GM12878 (cell line): ENCODE data around the gene RETREG2. TPM values are rescaled to one million over a fixed set of nuclear protein-coding genes. Genes with fewer than 3 reads are reported as not detected.

Experiments used
- ATAC-seq: fragments of 200-7000 bp; cut with Tn5 transposase; 3 replicates; pipeline ENCODE4 v1.9.1; 2020; ENCODE audit warnings: mild to moderate bottlenecking, moderate library complexity
- BruUV-seq: library from RNA; stranded (reverse); fragments of 400-500 nt; replicated peaks from 2 replicates; lab custom pipeline; 2021; lab: Mats Ljungman, UMichigan
- CTCF ChIA-PET: fragments of 300-600 bp; sonication (Branson Sonifier 250); formaldehyde crosslinking; extraction: SDS; loops from one replicate; lab custom pipeline; 2021; ENCODE audit warnings: inconsistent platforms; lab: Yijun Ruan, JAX
- POLR2A ChIA-PET: fragments of 350-600 bp; formaldehyde crosslinking; extraction: SDS; loops from one replicate; lab custom pipeline; 2021; ENCODE audit warnings: inconsistent platforms; lab: Charles Lee
- RAD21 ChIA-PET: fragments of 300-600 bp; sonication (Branson Sonifier 250); formaldehyde crosslinking; loops from one replicate; lab custom pipeline; 2023; ENCODE audit warnings: antibody characterized with exemption; ENCODE audit not compliant: unreplicated experiment; lab: Charles Lee
- SMC1A ChIA-PET: fragments of 300-600 bp; sonication (Branson Sonifier 250); formaldehyde crosslinking; loops from one replicate; lab custom pipeline; 2023; ENCODE audit not compliant: unreplicated experiment, uncharacterized antibody; lab: Charles Lee
- DNase-seq: peaks from one replicate; pipeline ENCODE4 v3.0.0-alpha.2; 2011; ENCODE audit warnings: low read depth, low spot score
- FAIRE-seq: peaks from 3 replicates; lab custom pipeline; 2011; peaks lifted over from hg19 to GRCh38; lab: Jason Lieb, UNC
- H2AFZ ChIP-seq: 2 replicates; pipeline ENCODE4 v1.6.0; 2011; ENCODE audit warnings: low read depth, low read length, control low read depth; ENCODE audit not compliant: control insufficient read depth
- H3K27ac ChIP-seq: 2 replicates; pipeline ENCODE4 v1.5.1; 2011; ENCODE audit warnings: control low read depth; ENCODE audit not compliant: control insufficient read depth, insufficient read depth
- H3K27me3 ChIP-seq, 2 experiments: replicated peaks in 1 of 2; 2 replicates each; pipeline versions ENCODE4 v1.6.0 to v1.6.1; 2011; ENCODE audit warnings: low read length in 1 of 2; ENCODE audit not compliant: control insufficient read depth in 2 of 2, insufficient read depth in 2 of 2
- H3K36me3 ChIP-seq, 2 experiments: 2 replicates each; pipeline ENCODE4 v1.5.1; 2011; ENCODE audit warnings: low read length in 1 of 2; ENCODE audit not compliant: control insufficient read depth in 2 of 2, insufficient read depth in 2 of 2
- H3K4me1 ChIP-seq: 2 replicates; pipeline ENCODE4 v1.6.1; 2011; ENCODE audit warnings: mild to moderate bottlenecking, low read length, moderate library complexity, mixed read lengths; ENCODE audit not compliant: control insufficient read depth, insufficient read depth
- H3K4me2 ChIP-seq: 2 replicates; pipeline ENCODE4 v1.6.0; 2011; ENCODE audit warnings: control low read depth; ENCODE audit not compliant: control insufficient read depth, insufficient read depth
- H3K4me3 ChIP-seq: fragments of 200-600 bp; sonication (generic); 2 replicates; pipeline ENCODE4 v1.5.1; 2016
- H3K79me2 ChIP-seq: 2 replicates; pipeline ENCODE4 v1.6.0; 2011; ENCODE audit warnings: low read length; ENCODE audit not compliant: control insufficient read depth, insufficient read depth
- H3K9ac ChIP-seq: 2 replicates; pipeline ENCODE4 v1.8.0; 2011; ENCODE audit warnings: low read length, control low read depth, mixed read lengths; ENCODE audit not compliant: control insufficient read depth, insufficient read depth
- H3K9me3 ChIP-seq: replicated peaks from 3 replicates; pipeline ENCODE4 v1.5.1; 2011; ENCODE audit warnings: mild to moderate bottlenecking, low read length; ENCODE audit not compliant: control insufficient read depth, insufficient read depth
- H4K20me1 ChIP-seq: 2 replicates; pipeline ENCODE4 v1.6.0; 2011; ENCODE audit not compliant: control insufficient read depth, insufficient read depth
- CEBPZ ChIP-seq: fragments of 150-350 bp; IDR thresholded peaks from 2 replicates; pipeline ENCODE4 v1.6.1; 2016; ENCODE audit warnings: low read depth, low read length
- KAT2A ChIP-seq: conservative IDR thresholded peaks from 2 replicates; pipeline ENCODE4 v1.6.1; 2011; ENCODE audit warnings: low read depth, low read length; ENCODE audit not compliant: control insufficient read depth
- POLR2A ChIP-seq: IDR thresholded peaks from 2 replicates; pipeline ENCODE4 v1.6.1; 2011; ENCODE audit warnings: low read depth, mild to moderate bottlenecking, low read length
- RB1 ChIP-seq: fragments of 450-650 bp; formaldehyde crosslinking; IDR thresholded peaks from 2 replicates; pipeline ENCODE4 v1.6.1; 2017; ENCODE audit warnings: mild to moderate bottlenecking, borderline replicate concordance
- RBBP5 ChIP-seq: fragments of 200-600 bp; sonication (generic); conservative IDR thresholded peaks from 2 replicates; pipeline ENCODE4 v1.6.1; 2016
- STAT1 ChIP-seq: fragments of 450-650 bp; conservative IDR thresholded peaks from 2 replicates; pipeline ENCODE4 v1.6.1; 2014; ENCODE audit warnings: antibody characterized with exemption, mild to moderate bottlenecking
- SUZ12 ChIP-seq: fragments of 200-600 bp; sonication (generic); IDR thresholded peaks from one replicate; pipeline ENCODE4 v1.6.1; 2018; ENCODE audit warnings: antibody characterized with exemption, mild to moderate bottlenecking; ENCODE audit not compliant: unreplicated experiment
- TCF3 ChIP-seq: IDR thresholded peaks from 2 replicates; pipeline ENCODE4 v1.6.1; 2012; ENCODE audit warnings: low read depth, mild to moderate bottlenecking, low read length, borderline replicate concordance; ENCODE audit not compliant: insufficient read depth
- ZSCAN29 ChIP-seq: fragments of 450-650 bp; IDR thresholded peaks from 2 replicates; pipeline ENCODE4 v1.6.1; 2017; ENCODE audit warnings: mild to moderate bottlenecking, moderate library complexity
- WGBS: methylation state at CpG from one replicate; pipeline ENCODE4 v1.1.6; 2016; ENCODE audit warnings: low lambda C conversion rate; ENCODE audit not compliant: insufficient replicate concordance, insufficient coverage; ENCODE audit errors: missing lambda C conversion rate; 5-methylcytosine and 5-hydroxymethylcytosine counted together
- in situ Hi-C: fragments of 300-500 bp; cut with MboI; formaldehyde crosslinking; loops from 9 replicates; pipeline ENCODE4 v1.14.3; 2018; ENCODE audit warnings: mixed read lengths
- intact Hi-C: fragments of 100-400 bp; cut with micrococcal nuclease; formaldehyde crosslinking; loops from one replicate; pipeline ENCODE4 v1.14.2; 2022; ENCODE audit not compliant: unreplicated experiment
- polyA plus RNA-seq, 11 experiments: library from polyadenylated mRNA; depleted of rRNA in 4 of 11; unstranded in 6 of 11; stranded (reverse) in 5 of 11; fragments of >200 nt; fragmentation: Nextera tagmentation in 4 of 11; fragmentation: Illumina TruSeq in 1 of 11; extraction: Ambion mirVana in 4 of 11; extraction: Trizol in 1 of 11; gene quantifications; 1 replicate in 1 of 11; 2 replicates in 10 of 11; pipeline versions ENCODE4 v1.2.1 to v1.2.3, GENCODE V29; 2011 to 2016; ENCODE audit warnings: inconsistent platforms in 2 of 11, missing spikeins in 2 of 11, low read depth in 1 of 11
- total RNA-seq, 4 experiments: library from RNA; depleted of rRNA in 3 of 4; stranded (reverse); fragments of >200 nt in 3 of 4; fragmentation: Illumina TruSeq in 1 of 4; extraction: Trizol in 1 of 4; gene quantifications; 2 replicates each; pipeline versions ENCODE4 v1.2.1 to v1.2.3, GENCODE V29; 2013 to 2021

Gene RETREG2
- total and polyA plus RNA-seq, 10 of the 15 experiments (the other 5 are each of a cell fraction or from before 2014, with no cell fraction given), result 10.1 to 72.0 (median 28.3) TPM

GRCh38 chr2:219215871-219216534, 37.9 kb downstream of the RETREG2 start:
- CTCF ChIA-PET, result interaction anchor here (0.8 to 3.2 kb wide), 9 partner anchors 9 to 136 kb away, joined by 3 to 14 read pairs (median 4); partner anchors contain the start of gene ZFAND2B

GRCh38 chr2:219216535-219216915, 38.5 kb downstream of the RETREG2 start:
- FAIRE-seq (no peak), ATAC-seq (no peak), DNase-seq (no peak)
- in situ Hi-C loops, result no loop called here
- peaks cover 14% of the 10 kb centered on the region for H3K79me2 ChIP-seq
- RAD21 ChIA-PET, result interaction anchor here (1.3 to 2.1 kb wide), 2 partner anchors 10 to 40 kb away, joined by 4 to 7 read pairs; partner anchors contain the start of genes CNPPD1 and ZFAND2B
- no peak overlapping the region for H3K9ac ChIP-seq
- no peak overlapping the region for H3K4me3 ChIP-seq
- H3K36me3 ChIP-seq, result peaks cover 1 to 19% of the 10 kb centered on the region in 2 experiments
- SMC1A ChIA-PET, result interaction anchor here (0.7 to 2.4 kb wide), 3 partner anchors 10 to 79 kb away, joined by 3 to 9 read pairs (median 7); partner anchors contain the start of gene ZFAND2B
- intact Hi-C loops, result no loop called here
- CTCF ChIA-PET, result interaction anchor here (0.9 to 3.2 kb wide), 8 partner anchors 10 to 135 kb away, joined by 3 to 14 read pairs (median 4); partner anchors contain the start of gene ZFAND2B
- H2AFZ ChIP-seq, result no peak overlapping the region
- H3K27ac ChIP-seq, result no peak overlapping the region
- WGBS, result 65% methylated on average over 6 of the region's 6 CpGs
- no peaks in the 10 kb centered on the region for H3K9me3 ChIP-seq
- POLR2A ChIA-PET, result interaction anchor here (0.5 to 3.8 kb wide), 6 partner anchors 10 to 40 kb away, joined by 3 to 21 read pairs (median 4); partner anchors contain the start of genes ANKZF1, ATG9A, CNPPD1 and TUBA4B
- H3K27me3 ChIP-seq, result no peaks in the 10 kb centered on the region
- no peaks in the 10 kb centered on the region; the same call in 1 of the 2 replicates for H4K20me1 ChIP-seq
- H3K4me1 ChIP-seq, result peaks cover 16% of the 10 kb centered on the region
- BruUV-seq, result no TSS peak
- H3K4me2 ChIP-seq, result peak overlapping the region; percentile 99
- no peak for TF ChIP-seq RB1
- no peak for TF ChIP-seq ZSCAN29
- no peak for TF ChIP-seq SUZ12
- no peak for TF ChIP-seq TCF3
- no peak for TF ChIP-seq KAT2A
- TF ChIP-seq CEBPZ, result no peak
- TF ChIP-seq STAT1, result no peak

More at GRCh38 chr2:219215871-219216534, 37.9 kb downstream of the RETREG2 start:
- Histone ChIP-seq H3K36me3 (peaks cover 1 to 18% of the 10 kb centered on the region in 2 experiments), H4K20me1 (no peaks in the 10 kb centered on the region; the same call in 1 of the 2 replicates), H3K27me3 (no peaks in the 10 kb centered on the region), H3K27ac (no peak overlapping the region), H3K4me2 (peak overlapping the region; percentile 99; the same call in 1 of the 2 replicates), H3K9ac (no peak overlapping the region), H3K4me1 (peaks cover 16% of the 10 kb centered on the region), H3K9me3 (no peaks in the 10 kb centered on the region), H3K4me3 (no peak overlapping the region), H2AFZ (no peak overlapping the region), H3K79me2 (peaks cover 14% of the 10 kb centered on the region)
- ATAC-seq (no peak), DNase-seq (no peak), FAIRE-seq (no peak)
- BruUV-seq, result no TSS peak
- TF ChIP-seq POLR2A (0 out of 2 replicates have a peak, but pooled peaks have one; percentile 30), RBBP5 (no peak)
- in situ Hi-C loops (no loop called here), intact Hi-C loops (no loop called here)
- SMC1A ChIA-PET, result interaction anchor here (0.7 to 2.4 kb wide), 3 partner anchors 10 to 79 kb away, joined by 3 to 9 read pairs (median 7); partner anchors contain the start of gene ZFAND2B
- over 99% methylated on average over 27 of the region's 27 CpGs for WGBS
- RAD21 ChIA-PET, result interaction anchor here (1.3 kb wide), 1 partner anchor 40 kb away, joined by 4 read pairs; the partner anchor contains the start of gene CNPPD1
- POLR2A ChIA-PET, result interaction anchor here (0.5 to 3.8 kb wide), 6 partner anchors 9 to 40 kb away, joined by 3 to 21 read pairs (median 4); partner anchors contain the start of genes ANKZF1, ATG9A, CNPPD1 and TUBA4B
